ENCODE data around the gene RPP30.

The RPP30 gene

DNA sequence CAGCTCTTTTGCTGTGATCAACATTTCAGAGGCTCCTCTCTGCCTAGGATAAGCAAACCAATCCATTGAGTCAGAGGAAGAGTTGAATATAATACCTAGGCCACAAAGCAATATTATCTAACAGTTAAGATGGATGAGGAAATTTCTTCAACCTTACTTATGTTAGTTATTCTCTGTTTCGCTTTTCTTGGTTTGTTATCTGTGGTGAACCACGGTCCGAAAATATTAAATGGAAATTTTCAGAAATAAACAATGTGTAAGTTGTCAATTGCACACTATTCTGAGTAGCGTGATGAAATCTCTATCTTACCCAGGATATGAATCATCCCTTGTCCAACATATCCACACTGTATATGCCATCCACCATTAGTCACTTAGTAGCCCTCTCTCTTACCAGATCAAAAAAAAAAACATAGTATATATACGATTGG is 12.4 kb upstream of the RPP30 start:
- Histone ChIP-seq H3K9ac (ENCODE audit: low read length) (no peak overlapping the region), H3K4me2 (ENCODE audit: low read length) (no peak overlapping the region), H3K79me2 (ENCODE audit: insufficient read depth, low read length) (no peaks in the 10 kb centered on the region), H3K9me2 (ENCODE audit: low read depth, low read length) (no peaks in the 10 kb centered on the region), H3K27me3 (ENCODE audit: insufficient read depth, low read length) (no peaks in the 10 kb centered on the region), H3K9me3 (ENCODE audit: low read length) (no peaks in the 10 kb centered on the region), H3K27ac (ENCODE audit: low read depth, low read length, poor library complexity, severe bottlenecking) (no peak overlapping the region), H2AFZ (ENCODE audit: low read length) (no peak overlapping the region), H3F3A (ENCODE audit: insufficient read depth, low read length) (no peaks in the 10 kb centered on the region), H3K4me3 (ENCODE audit: low read depth, low read length, poor library complexity, severe bottlenecking) (no peak overlapping the region), H3K4me1 (ENCODE audit: insufficient read depth, low read length, severe bottlenecking) (peaks cover 3% of the 10 kb centered on the region), H4K20me1 (ENCODE audit: insufficient read depth, low read length) (no peaks in the 10 kb centered on the region), H3K36me3 (ENCODE audit: insufficient read depth, low read length) (no peaks in the 10 kb centered on the region)
- TF ChIP-seq EZH2 (IDR thresholded peaks at IDR 0.05; ENCODE audit: borderline replicate concordance, low read length), result no peak
- TF ChIP-seq, protein P1, sequence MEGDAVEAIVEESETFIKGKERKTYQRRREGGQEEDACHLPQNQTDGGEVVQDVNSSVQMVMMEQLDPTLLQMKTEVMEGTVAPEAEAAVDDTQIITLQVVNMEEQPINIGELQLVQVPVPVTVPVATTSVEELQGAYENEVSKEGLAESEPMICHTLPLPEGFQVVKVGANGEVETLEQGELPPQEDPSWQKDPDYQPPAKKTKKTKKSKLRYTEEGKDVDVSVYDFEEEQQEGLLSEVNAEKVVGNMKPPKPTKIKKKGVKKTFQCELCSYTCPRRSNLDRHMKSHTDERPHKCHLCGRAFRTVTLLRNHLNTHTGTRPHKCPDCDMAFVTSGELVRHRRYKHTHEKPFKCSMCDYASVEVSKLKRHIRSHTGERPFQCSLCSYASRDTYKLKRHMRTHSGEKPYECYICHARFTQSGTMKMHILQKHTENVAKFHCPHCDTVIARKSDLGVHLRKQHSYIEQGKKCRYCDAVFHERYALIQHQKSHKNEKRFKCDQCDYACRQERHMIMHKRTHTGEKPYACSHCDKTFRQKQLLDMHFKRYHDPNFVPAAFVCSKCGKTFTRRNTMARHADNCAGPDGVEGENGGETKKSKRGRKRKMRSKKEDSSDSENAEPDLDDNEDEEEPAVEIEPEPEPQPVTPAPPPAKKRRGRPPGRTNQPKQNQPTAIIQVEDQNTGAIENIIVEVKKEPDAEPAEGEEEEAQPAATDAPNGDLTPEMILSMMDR (IDR thresholded peaks at IDR 0.05; ENCODE audit: low read length), result no peak

DNA sequence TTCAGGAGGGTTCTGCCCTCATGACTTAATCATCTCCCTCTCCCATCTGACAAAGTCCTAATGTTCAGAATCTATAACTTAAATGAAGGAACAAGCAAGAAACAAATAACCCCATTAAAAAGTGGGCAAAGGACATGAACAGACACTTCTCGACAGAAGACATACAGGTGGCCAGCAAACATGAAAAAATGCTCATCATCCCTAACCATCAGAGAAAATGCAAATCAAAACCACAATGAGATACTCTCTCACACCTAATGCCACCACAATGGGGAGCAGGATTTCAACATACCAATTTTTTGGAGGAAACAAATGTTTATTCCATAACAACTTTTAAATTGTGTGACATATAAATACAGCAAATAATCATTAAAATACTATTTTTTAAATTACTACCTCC is 11.0 kb upstream of the RPP30 start:
- no peak overlapping the region for H3K4me3 ChIP-seq (ENCODE audit: low read depth, low read length, poor library complexity, severe bottlenecking)
- no peak overlapping the region for H3K27ac ChIP-seq (ENCODE audit: low read depth, low read length, poor library complexity, severe bottlenecking)
- H3K9me3 ChIP-seq (ENCODE audit: low read length), result no peaks in the 10 kb centered on the region
- no peaks in the 10 kb centered on the region for H3K36me3 ChIP-seq (ENCODE audit: insufficient read depth, low read length)
- TF ChIP-seq, protein P1 (IDR thresholded peaks at IDR 0.05; ENCODE audit: low read length), result no peak
- TF ChIP-seq EZH2 (IDR thresholded peaks at IDR 0.05; ENCODE audit: borderline replicate concordance, low read length), result no peak
- no peaks in the 10 kb centered on the region for H3K9me2 ChIP-seq (ENCODE audit: low read depth, low read length)
- H4K20me1 ChIP-seq (ENCODE audit: insufficient read depth, low read length), result no peaks in the 10 kb centered on the region
- peaks cover 3% of the 10 kb centered on the region for H3K4me1 ChIP-seq (ENCODE audit: insufficient read depth, low read length, severe bottlenecking)
- H3K4me2 ChIP-seq (ENCODE audit: low read length), result no peak overlapping the region
- no peaks in the 10 kb centered on the region for H3K79me2 ChIP-seq (ENCODE audit: insufficient read depth, low read length)
- H3K9ac ChIP-seq (ENCODE audit: low read length), result no peak overlapping the region
- H3F3A ChIP-seq (ENCODE audit: insufficient read depth, low read length), result no peaks in the 10 kb centered on the region
- no peaks in the 10 kb centered on the region for H3K27me3 ChIP-seq (ENCODE audit: insufficient read depth, low read length)
- H2AFZ ChIP-seq (ENCODE audit: low read length), result no peak overlapping the region

DNA sequence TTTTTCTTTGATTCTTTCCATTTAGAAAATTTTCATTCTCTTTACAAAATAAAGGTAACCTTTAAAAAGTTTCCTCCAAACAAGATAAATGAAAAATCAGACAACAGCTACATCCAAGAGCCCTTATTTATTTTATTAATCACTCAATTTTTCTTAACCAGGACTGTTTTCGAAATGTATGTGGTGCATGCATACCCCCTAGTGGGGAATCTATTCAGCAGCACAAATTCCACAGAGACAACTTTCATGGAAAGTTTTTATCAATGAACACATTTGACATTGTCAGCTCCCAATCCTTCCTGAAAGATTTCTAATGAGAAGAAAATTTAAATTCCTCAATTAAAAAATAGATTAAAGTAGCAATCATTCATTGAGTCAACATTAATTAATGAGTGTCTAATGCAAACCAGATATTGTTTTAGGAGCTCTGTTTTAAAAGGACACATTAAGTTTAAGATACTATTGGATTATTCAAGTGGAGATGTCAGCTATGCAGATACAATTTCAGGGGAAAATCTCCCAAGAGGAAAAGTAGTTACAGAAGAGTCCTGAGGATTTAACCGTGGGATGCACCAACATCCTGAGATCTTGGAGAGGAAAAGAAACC is 8.8 kb upstream of the RPP30 start:
- H3K9me3 ChIP-seq (ENCODE audit: low read length), result no peaks in the 10 kb centered on the region
- no peaks in the 10 kb centered on the region for H3K9me2 ChIP-seq (ENCODE audit: low read depth, low read length)
- peaks cover 3% of the 10 kb centered on the region for H3K4me1 ChIP-seq (ENCODE audit: insufficient read depth, low read length, severe bottlenecking)
- no peaks in the 10 kb centered on the region for H3F3A ChIP-seq (ENCODE audit: insufficient read depth, low read length)
- H3K4me3 ChIP-seq (ENCODE audit: low read depth, low read length, poor library complexity, severe bottlenecking), result no peak overlapping the region
- H3K36me3 ChIP-seq (ENCODE audit: insufficient read depth, low read length), result no peaks in the 10 kb centered on the region
- H3K79me2 ChIP-seq (ENCODE audit: insufficient read depth, low read length), result no peaks in the 10 kb centered on the region
- no peaks in the 10 kb centered on the region for H4K20me1 ChIP-seq (ENCODE audit: insufficient read depth, low read length)
- no peak overlapping the region for H3K4me2 ChIP-seq (ENCODE audit: low read length)
- H3K27me3 ChIP-seq (ENCODE audit: insufficient read depth, low read length), result no peaks in the 10 kb centered on the region
- no peak overlapping the region for H3K27ac ChIP-seq (ENCODE audit: low read depth, low read length, poor library complexity, severe bottlenecking)
- no peak overlapping the region for H3K9ac ChIP-seq (ENCODE audit: low read length)
- H2AFZ ChIP-seq (ENCODE audit: low read length), result no peak overlapping the region
- no peak for TF ChIP-seq EZH2 (IDR thresholded peaks at IDR 0.05; ENCODE audit: borderline replicate concordance, low read length)
- TF ChIP-seq, protein P1 (IDR thresholded peaks at IDR 0.05; ENCODE audit: low read length), result peak; percentile 44
